GM23338 (cell line): Measurements from ENCODE around the gene STEAP3. TPM values are rescaled to one million over a fixed set of nuclear protein-coding genes. Genes with fewer than 3 reads are reported as not detected.

Experiments
- ATAC-seq: fragments of 200-7000 bp; cut with Tn5 transposase; 3 replicates; pipeline ENCODE4 v1.9.1; 2020
- DNase-seq: peaks from one replicate; pipeline ENCODE4 v3.0.0-alpha.2; 2015; ENCODE audit warnings: low spot score
- H2AFZ ChIP-seq: fragments of 200-600 bp; sonication (generic); 2 replicates; pipeline ENCODE4 v1.8.0; 2016; ENCODE audit warnings: antibody characterized with exemption, mild to moderate bottlenecking, moderate library complexity
- H3F3A ChIP-seq: fragments of 200-600 bp; sonication (generic); replicated peaks from 2 replicates; pipeline ENCODE4 v1.8.0; 2017; ENCODE audit warnings: antibody characterized with exemption, mixed run types, low read depth
- H3K27ac ChIP-seq: fragments of 200-600 bp; sonication (generic); 2 replicates; pipeline ENCODE4 v1.6.1; 2016; ENCODE audit warnings: low read depth
- H3K27me3 ChIP-seq: fragments of 200-600 bp; sonication (generic); 2 replicates; pipeline ENCODE4 v1.8.0; 2016; ENCODE audit warnings: mild to moderate bottlenecking, mixed run types, moderate library complexity; ENCODE audit not compliant: insufficient read depth
- H3K36me3 ChIP-seq: fragments of 200-600 bp; sonication (generic); 2 replicates; pipeline ENCODE4 v1.8.0; 2016; ENCODE audit warnings: mild to moderate bottlenecking; ENCODE audit not compliant: insufficient read depth
- H3K4me1 ChIP-seq: fragments of 200-600 bp; sonication (generic); 2 replicates; pipeline ENCODE4 v1.8.0; 2016; ENCODE audit warnings: mild to moderate bottlenecking, moderate library complexity; ENCODE audit not compliant: insufficient read depth
- H3K4me2 ChIP-seq: fragments of 200-600 bp; sonication (generic); 2 replicates; pipeline ENCODE4 v1.7.1; 2017; ENCODE audit warnings: mixed run types
- H3K4me3 ChIP-seq: fragments of 200-600 bp; sonication (generic); 2 replicates; pipeline ENCODE4 v1.6.1; 2016; ENCODE audit warnings: mixed run types
- H3K79me2 ChIP-seq: fragments of 200-600 bp; sonication (generic); replicated peaks from 2 replicates; pipeline ENCODE4 v1.8.0; 2017; ENCODE audit warnings: mild to moderate bottlenecking; ENCODE audit not compliant: insufficient read depth
- H3K9me2 ChIP-seq: fragments of 200-600 bp; sonication (generic); 2 replicates; pipeline ENCODE4 v1.8.0; 2017; ENCODE audit not compliant: insufficient read depth
- H4K20me1 ChIP-seq: fragments of 200-600 bp; sonication (generic); replicated peaks from 2 replicates; pipeline ENCODE4 v1.8.0; 2017; ENCODE audit warnings: mild to moderate bottlenecking; ENCODE audit not compliant: insufficient read depth
- H3K27ac Mint-ChIP-seq: 2 replicates; pipeline ENCODE4 v1.8.0; 2020; ENCODE audit warnings: inconsistent platforms, mild to moderate bottlenecking, moderate library complexity, mixed read lengths
- H3K27me3 Mint-ChIP-seq: 3 replicates; pipeline ENCODE4 v1.8.0; 2022; ENCODE audit warnings: low read depth, mild to moderate bottlenecking, moderate library complexity, mixed read lengths, inconsistent platforms; ENCODE audit not compliant: insufficient read depth, poor library complexity
- H3K36me3 Mint-ChIP-seq: 3 replicates; pipeline ENCODE4 v1.8.0; 2021; ENCODE audit warnings: low read depth, mild to moderate bottlenecking, inconsistent platforms, moderate library complexity, mixed read lengths
- H3K4me1 Mint-ChIP-seq: 3 replicates; pipeline ENCODE4 v1.8.0; 2020; ENCODE audit warnings: mild to moderate bottlenecking, inconsistent platforms, mixed read lengths
- H3K4me3 Mint-ChIP-seq: 3 replicates; pipeline ENCODE4 v1.8.0; 2021; ENCODE audit warnings: moderate library complexity, mild to moderate bottlenecking, inconsistent platforms, mixed read lengths
- H3K9me3 Mint-ChIP-seq: 3 replicates; pipeline ENCODE4 v1.8.0; 2020; ENCODE audit warnings: moderate library complexity, mild to moderate bottlenecking, inconsistent platforms, mixed read lengths
- CREB1 ChIP-seq: fragments of 250-450 bp; sonication (Bioruptor Pico); IDR thresholded peaks from 2 replicates; pipeline ENCODE4 v1.5.0; 2020; ENCODE audit warnings: low read depth, mild to moderate bottlenecking, moderate library complexity
- CTCF ChIP-seq, 2 experiments: fragments of 200-600 bp in 1 of 2; sonication (generic) in 1 of 2; conservative IDR thresholded peaks; 2 replicates each; pipeline versions ENCODE4 v1.5.1 to v1.6.1; 2016 to 2017; ENCODE audit warnings: antibody characterized with exemption in 2 of 2, low read depth in 2 of 2, mild to moderate bottlenecking in 2 of 2, moderate library complexity in 1 of 2
- ETS1 ChIP-seq: IDR thresholded peaks from 2 replicates; pipeline ENCODE4 v1.6.1; 2016; ENCODE audit warnings: antibody characterized with exemption
- EZH2 ChIP-seq: fragments of 200-600 bp; sonication (generic); IDR thresholded peaks from one replicate; pipeline ENCODE4 v1.8.0; 2017; ENCODE audit warnings: antibody characterized with exemption, mild to moderate bottlenecking, low read depth; ENCODE audit not compliant: unreplicated experiment
- EZH2phosphoT487 ChIP-seq: fragments of 200-600 bp; sonication (generic); IDR thresholded peaks from one replicate; pipeline ENCODE4 v1.8.1; 2018; ENCODE audit warnings: antibody characterized with exemption; ENCODE audit not compliant: unreplicated experiment
- JUNB ChIP-seq: IDR thresholded peaks from one replicate; pipeline ENCODE4 v1.6.1; 2016; ENCODE audit warnings: antibody characterized with exemption; ENCODE audit not compliant: unreplicated experiment
- NANOG ChIP-seq: IDR thresholded peaks from 2 replicates; pipeline ENCODE4 v1.6.1; 2016; ENCODE audit warnings: antibody characterized with exemption, borderline replicate concordance
- POLR2AphosphoS5 ChIP-seq: IDR thresholded peaks from 2 replicates; pipeline ENCODE4 v1.6.1; 2016; ENCODE audit warnings: antibody characterized with exemption, low read depth
- REST ChIP-seq: IDR thresholded peaks from one replicate; pipeline ENCODE4 v1.6.1; 2018; ENCODE audit warnings: antibody characterized with exemption; ENCODE audit not compliant: unreplicated experiment
- STAT1 ChIP-seq: IDR thresholded peaks from one replicate; pipeline ENCODE4 v1.6.1; 2016; ENCODE audit warnings: antibody characterized with exemption; ENCODE audit not compliant: unreplicated experiment
- ZNF114 ChIP-seq: fragments of 250-450 bp; sonication (Bioruptor Pico); IDR thresholded peaks from 2 replicates; pipeline ENCODE4 v1.5.0; 2020; ENCODE audit warnings: mild to moderate bottlenecking, moderate library complexity
- ZNF331 ChIP-seq: fragments of 250-450 bp; sonication (Bioruptor Pico); IDR thresholded peaks from 2 replicates; pipeline ENCODE4 v1.5.0; 2020; ENCODE audit warnings: low read depth, mild to moderate bottlenecking, moderate library complexity
- ZNF462 ChIP-seq: fragments of 250-450 bp; sonication (Bioruptor Pico); IDR thresholded peaks from 2 replicates; pipeline ENCODE4 v1.5.0; 2020; ENCODE audit warnings: mild to moderate bottlenecking, moderate library complexity
- polyA plus RNA-seq: library from polyadenylated mRNA; unstranded; fragments of >200 nt; fragmentation: Nextera tagmentation; extraction: Ambion mirVana; gene quantifications from 2 replicates; pipeline ENCODE4 v1.2.1, GENCODE V29; 2016
- total RNA-seq: library from RNA; depleted of rRNA; stranded (reverse); fragments of >200 nt; shearing (Covaris generic); gene quantifications from 2 replicates; pipeline ENCODE4 v1.2.3, GENCODE V29; 2014

The STEAP3 gene
- total and polyA plus RNA-seq, 2 experiments from 2014 or later = 8.6 to 27.3 TPM

- no peak for TF ChIP-seq STAT1
These were observed 28.6 kb upstream of the STEAP3 start (continued) for GRCh38 chr2:119195001-119195400.

- ATAC-seq (peak; percentile 43), DNase-seq (peak; percentile 27)
- no peaks in the 10 kb centered on the region for H3K36me3 Mint-ChIP-seq
- H3K27ac Mint-ChIP-seq = no peak overlapping the region; the same call in 1 of the 2 replicates
- no peak overlapping the region; the same call in 1 of the 2 replicates for H3K4me3 ChIP-seq
- H3K27me3 ChIP-seq = no peaks in the 10 kb centered on the region
- H3K4me3 Mint-ChIP-seq = peak overlapping the region; percentile 17
- no peaks in the 10 kb centered on the region for H4K20me1 ChIP-seq
- H3K4me2 ChIP-seq = peak overlapping the region; percentile 59
- peaks cover 17% of the 10 kb centered on the region for H3K4me1 ChIP-seq
- TF ChIP-seq NANOG (no peak), CREB1 (CRISPR knock-in tag) (no peak), REST (no peak), ZNF462 (no peak), EZH2phosphoT487 (no peak), ZNF331 (CRISPR knock-in tag) (no peak), JUNB (no peak), EZH2 (no peak), STAT1 (no peak), ETS1 (no peak), CTCF (conservative IDR thresholded peaks at IDR 0.05; ENCODE audit: low read depth in 2 of 2) (no peak), ZNF114 (CRISPR knock-in tag) (no peak), POLR2AphosphoS5 (no peak)
- H3K36me3 ChIP-seq = no peaks in the 10 kb centered on the region
- peaks cover 35% of the 10 kb centered on the region for H3K4me1 Mint-ChIP-seq
- no peak overlapping the region for H2AFZ ChIP-seq
- H3K79me2 ChIP-seq = no peaks in the 10 kb centered on the region
- no peaks in the 10 kb centered on the region for H3F3A ChIP-seq
- no peaks in the 10 kb centered on the region for H3K9me2 ChIP-seq
- peaks cover 16% of the 10 kb centered on the region for H3K27me3 Mint-ChIP-seq
- no peaks in the 10 kb centered on the region for H3K9me3 Mint-ChIP-seq
- H3K27ac ChIP-seq = no peak overlapping the region
These were observed 27.7 kb upstream of the STEAP3 start for GRCh38 chr2:119195887-119196286.
